HCT116 (cell line): Measurements from ENCODE around the gene OLIG3. TPM values are rescaled to one million over a fixed set of nuclear protein-coding genes. Genes with fewer than 3 reads are reported as not detected.

Experiments used
- ATAC-seq: fragments of 200-7000 bp; cut with Tn5 transposase; 2 replicates; pipeline ENCODE4 v1.9.1; 2020; ENCODE audit warnings: mild to moderate bottlenecking, moderate library complexity
- BruUV-seq: library from RNA; stranded (reverse); fragments of 400-500 nt; replicated peaks from 2 replicates; lab custom pipeline; 2021; lab: Mats Ljungman, UMichigan
- CTCF ChIA-PET: fragments of 300-600 bp; sonication (Branson Sonifier 250); formaldehyde crosslinking; loops from one replicate; lab custom pipeline; 2021; ENCODE audit warnings: antibody characterized with exemption; lab: Charles Lee
- POLR2A ChIA-PET: fragments of 300-600, 350-600 bp; sonication (Branson Sonifier 250); formaldehyde crosslinking; loops from one replicate; lab custom pipeline; 2021; ENCODE audit warnings: antibody characterized with exemption; lab: Charles Lee
- RAD21 ChIA-PET, 2 experiments: fragments of 300-600 bp; sonication (Branson Sonifier 250); formaldehyde crosslinking; loops; one replicate each; lab custom pipeline; 2023; ENCODE audit warnings: low total read pairs in 2 of 2; ENCODE audit not compliant: uncharacterized antibody in 2 of 2, unreplicated experiment in 2 of 2, low non-redundant PET in 1 of 2; lab: Charles Lee
- DNase-seq: peaks from one replicate; pipeline ENCODE4 v3.0.0-alpha.2; 2010; ENCODE audit warnings: low read depth, low spot score
- H2AFZ ChIP-seq: fragments of 200-600 bp; shearing (Covaris generic), sonication (generic); 2 replicates; pipeline ENCODE4 v1.6.1; 2017; ENCODE audit warnings: low read depth, mixed run types, mixed read lengths, antibody characterized with exemption, low read length; ENCODE audit not compliant: poor library complexity, severe bottlenecking
- H3K27ac ChIP-seq: 2 replicates; pipeline ENCODE4 v1.5.1; 2012; ENCODE audit warnings: low read depth, low read length
- H3K27me3 ChIP-seq: fragments of 200-600 bp; sonication (generic); 2 replicates; pipeline ENCODE4 v1.6.1; 2016; ENCODE audit warnings: mixed run types, low read length, mixed read lengths; ENCODE audit not compliant: insufficient read depth
- H3K36me3 ChIP-seq, 2 experiments: fragments of 200-500 bp in 1 of 2; fragments of 200-600 bp in 1 of 2; sonication (Bioruptor generic) in 1 of 2; sonication (generic) in 1 of 2; 2 replicates each; pipeline versions ENCODE4 v1.5.1 to v1.6.1; 2014 to 2016; ENCODE audit warnings: low read length in 2 of 2, inconsistent platforms in 1 of 2, mixed read lengths in 1 of 2, mixed run types in 1 of 2; ENCODE audit not compliant: insufficient read depth in 2 of 2, control insufficient read depth in 1 of 2
- H3K4me1 ChIP-seq, 2 experiments: fragments of 200-600 bp in 1 of 2; sonication (generic) in 1 of 2; 2 replicates each; pipeline versions ENCODE4 v1.5.1 to v1.6.1; 2012 to 2017; ENCODE audit warnings: low read length in 2 of 2, inconsistent platforms in 1 of 2, mild to moderate bottlenecking in 1 of 2, mixed read lengths in 1 of 2, mixed run types in 1 of 2, moderate library complexity in 1 of 2; ENCODE audit not compliant: insufficient read depth in 2 of 2, control insufficient read depth in 1 of 2
- H3K4me2 ChIP-seq: fragments of 200-600 bp; sonication (generic); 2 replicates; pipeline ENCODE4 v1.6.1; 2017; ENCODE audit warnings: mixed run types, low read length, mixed read lengths
- H3K4me3 ChIP-seq, 2 experiments: fragments of 200-600 bp in 1 of 2; sonication (generic) in 1 of 2; replicated peaks in 1 of 2; 2 replicates each; pipeline ENCODE4 v1.5.1; 2011 to 2016; ENCODE audit warnings: low read length in 2 of 2, control low read depth in 1 of 2, low read depth in 1 of 2, mild to moderate bottlenecking in 1 of 2, mixed read lengths in 1 of 2, mixed run types in 1 of 2
- H3K79me2 ChIP-seq: fragments of 200-600 bp; sonication (generic); 2 replicates; pipeline ENCODE4 v1.6.1; 2017; ENCODE audit warnings: mild to moderate bottlenecking, mixed run types, low read length, moderate library complexity, mixed read lengths; ENCODE audit not compliant: insufficient read depth
- H3K9ac ChIP-seq: fragments of 200-600 bp; sonication (generic); 2 replicates; pipeline ENCODE4 v1.6.1; 2016; ENCODE audit warnings: low read length, mixed read lengths
- H3K9me2 ChIP-seq: fragments of 200-600 bp; sonication (generic), shearing (Covaris generic); 2 replicates; pipeline ENCODE4 v1.6.1; 2017; ENCODE audit warnings: mixed run types, mild to moderate bottlenecking, moderate library complexity; ENCODE audit not compliant: insufficient read depth
- H3K9me3 ChIP-seq, 2 experiments: fragments of 200-500 bp in 1 of 2; fragments of 200-600 bp in 1 of 2; sonication (Bioruptor generic) in 1 of 2; sonication (generic) in 1 of 2; 2 replicates each; pipeline ENCODE4 v1.6.1; 2014 to 2017; ENCODE audit warnings: low read length in 2 of 2, mixed read lengths in 2 of 2, inconsistent platforms in 1 of 2, low read depth in 1 of 2, mild to moderate bottlenecking in 1 of 2, mixed run types in 1 of 2, moderate library complexity in 1 of 2; ENCODE audit not compliant: control insufficient read depth in 1 of 2, insufficient read depth in 1 of 2
- H4K20me1 ChIP-seq: fragments of 200-600 bp; sonication (generic), shearing (Covaris generic); 2 replicates; pipeline ENCODE4 v1.6.1; 2017; ENCODE audit warnings: mixed run types, mild to moderate bottlenecking, moderate library complexity; ENCODE audit not compliant: insufficient read depth
- CBX3 ChIP-seq: IDR thresholded peaks from 2 replicates; pipeline ENCODE4 v1.6.1; 2012; ENCODE audit warnings: low read depth
- CEBPB ChIP-seq: IDR thresholded peaks from 2 replicates; pipeline ENCODE4 v1.6.1; 2012; ENCODE audit warnings: low read depth
- EGR1 ChIP-seq: IDR thresholded peaks from 2 replicates; pipeline ENCODE4 v1.6.1; 2012; ENCODE audit warnings: low read depth
- ELF1 ChIP-seq: IDR thresholded peaks from 2 replicates; pipeline ENCODE4 v1.6.1; 2012; ENCODE audit warnings: low read depth, borderline replicate concordance
- EZH2phosphoT487 ChIP-seq: fragments of 200-600 bp; IDR thresholded peaks from 2 replicates; pipeline ENCODE4 v1.6.1; 2018; ENCODE audit warnings: antibody characterized with exemption, borderline replicate concordance
- FOSL1 ChIP-seq: IDR thresholded peaks from 2 replicates; pipeline ENCODE4 v1.6.1; 2012; ENCODE audit warnings: low read depth
- JUND ChIP-seq: IDR thresholded peaks from 2 replicates; pipeline ENCODE4 v1.6.1; 2012
- POLR2A ChIP-seq: IDR thresholded peaks from 2 replicates; pipeline ENCODE4 v1.7.0; 2011; ENCODE audit warnings: borderline replicate concordance; ENCODE audit not compliant: insufficient read depth, insufficient read length; ENCODE audit errors: extremely low read depth
- POLR2AphosphoS5 ChIP-seq: IDR thresholded peaks from 2 replicates; pipeline ENCODE4 v1.6.1; 2011; ENCODE audit warnings: mild to moderate bottlenecking, low read depth, low read length, moderate library complexity
- RAD21 ChIP-seq: IDR thresholded peaks from 2 replicates; pipeline ENCODE4 v1.6.1; 2012; ENCODE audit warnings: low read depth, mild to moderate bottlenecking
- SIN3A ChIP-seq: IDR thresholded peaks from 2 replicates; pipeline ENCODE4 v1.6.1; 2012; ENCODE audit warnings: low read depth
- SP1 ChIP-seq: IDR thresholded peaks from 2 replicates; pipeline ENCODE4 v1.6.1; 2012; ENCODE audit warnings: low read depth
- SRF ChIP-seq: IDR thresholded peaks from 2 replicates; pipeline ENCODE4 v1.6.1; 2012; ENCODE audit warnings: low read depth
- YY1 ChIP-seq: IDR thresholded peaks from 2 replicates; pipeline ENCODE4 v1.6.1; 2011; ENCODE audit warnings: low read length, low read depth, moderate library complexity, mild to moderate bottlenecking; ENCODE audit not compliant: insufficient replicate concordance; ENCODE audit errors: extremely low read depth
- ZNF274 ChIP-seq: fragments of 200-500 bp; sonication (Bioruptor generic); IDR thresholded peaks from 2 replicates; pipeline ENCODE4 v1.6.1; 2014; ENCODE audit warnings: mild to moderate bottlenecking, low read depth, low read length, inconsistent platforms
- intact Hi-C: fragments of 100-400 bp; cut with micrococcal nuclease; formaldehyde crosslinking; loops from 2 replicates; pipeline ENCODE4 v1.10.0; 2022
- total RNA-seq: library from RNA; stranded (reverse); gene quantifications from one replicate; pipeline ENCODE4 v1.2.1, GENCODE V29; 2021; ENCODE audit not compliant: unreplicated experiment
- TF ChIP-seq, protein P1 (sequence below): IDR thresholded peaks from 2 replicates; pipeline ENCODE4 v1.6.1; 2012
- TF ChIP-seq, protein P2 (sequence below): IDR thresholded peaks from 2 replicates; pipeline ENCODE4 v1.6.1; 2011; ENCODE audit warnings: mild to moderate bottlenecking, low read length, moderate library complexity; ENCODE audit not compliant: insufficient replicate concordance; ENCODE audit errors: extremely low read depth
- TF ChIP-seq, protein P3 (sequence below): IDR thresholded peaks from 2 replicates; pipeline ENCODE4 v1.6.1; 2012; ENCODE audit warnings: low read depth
- TF ChIP-seq, protein P4 (sequence below): IDR thresholded peaks from 2 replicates; pipeline ENCODE4 v1.6.1; 2012

Gene OLIG3
- total RNA-seq, 1 experiment from 2014 or later, result not detected

DNA sequence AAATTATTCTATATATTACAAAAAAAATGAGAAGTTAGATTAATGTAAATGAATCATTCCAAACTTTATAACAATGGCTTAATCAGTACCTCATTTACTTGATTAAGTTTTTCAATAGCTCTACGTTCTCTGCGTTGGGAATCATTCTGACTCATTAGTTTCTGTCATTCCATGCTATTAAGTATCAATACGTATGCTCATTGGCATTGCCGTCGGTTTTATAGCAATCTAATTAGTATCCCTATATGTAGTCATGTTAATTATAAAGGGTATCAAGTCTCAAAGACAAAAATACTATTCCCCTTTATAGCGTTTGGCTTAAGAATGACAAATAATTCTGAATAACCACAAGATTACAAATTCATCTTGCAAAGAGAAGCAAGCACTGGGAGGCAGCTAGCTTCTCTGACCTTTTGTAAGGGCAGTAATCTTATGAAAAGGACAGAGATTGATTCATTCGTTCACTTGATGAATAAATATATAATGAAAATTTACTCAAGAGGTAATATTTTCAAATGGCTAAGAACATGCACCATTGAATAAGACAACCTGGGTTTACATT lies 41.8 kb downstream of the OLIG3 start:
- Histone ChIP-seq H3K9me2 (no peaks in the 10 kb centered on the region), H3K27me3 (no peaks in the 10 kb centered on the region), H3K4me3 (no peak overlapping the region), H3K4me2 (no peak overlapping the region), H4K20me1 (no peaks in the 10 kb centered on the region), H2AFZ (no peak overlapping the region), H3K27ac (no peak overlapping the region), H3K4me1 (no peaks in the 10 kb centered on the region), H3K36me3 (no peaks in the 10 kb centered on the region), H3K9ac (no peak overlapping the region), H3K9me3 (no peaks in the 10 kb centered on the region), H3K79me2 (no peaks in the 10 kb centered on the region)
- RAD21 ChIA-PET, result no interaction called here
- intact Hi-C loops, result no loop called here
- BruUV-seq, result no TSS peak
- ATAC-seq, result no peak
- POLR2A ChIA-PET, result no interaction called here
- TF ChIP-seq YY1 (no peak), SP1 (no peak), SRF (no peak), ZNF274 (no peak), JUND (no peak), EGR1 (no peak), SIN3A (no peak), CBX3 (no peak), ELF1 (no peak), POLR2AphosphoS5 (no peak), FOSL1 (no peak), RAD21 (no peak), POLR2A (no peak), CEBPB (no peak), EZH2phosphoT487 (no peak)
- TF ChIP-seq, protein P1, sequence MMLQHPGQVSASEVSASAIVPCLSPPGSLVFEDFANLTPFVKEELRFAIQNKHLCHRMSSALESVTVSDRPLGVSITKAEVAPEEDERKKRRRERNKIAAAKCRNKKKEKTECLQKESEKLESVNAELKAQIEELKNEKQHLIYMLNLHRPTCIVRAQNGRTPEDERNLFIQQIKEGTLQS, result no peak
- TF ChIP-seq, protein P2, sequence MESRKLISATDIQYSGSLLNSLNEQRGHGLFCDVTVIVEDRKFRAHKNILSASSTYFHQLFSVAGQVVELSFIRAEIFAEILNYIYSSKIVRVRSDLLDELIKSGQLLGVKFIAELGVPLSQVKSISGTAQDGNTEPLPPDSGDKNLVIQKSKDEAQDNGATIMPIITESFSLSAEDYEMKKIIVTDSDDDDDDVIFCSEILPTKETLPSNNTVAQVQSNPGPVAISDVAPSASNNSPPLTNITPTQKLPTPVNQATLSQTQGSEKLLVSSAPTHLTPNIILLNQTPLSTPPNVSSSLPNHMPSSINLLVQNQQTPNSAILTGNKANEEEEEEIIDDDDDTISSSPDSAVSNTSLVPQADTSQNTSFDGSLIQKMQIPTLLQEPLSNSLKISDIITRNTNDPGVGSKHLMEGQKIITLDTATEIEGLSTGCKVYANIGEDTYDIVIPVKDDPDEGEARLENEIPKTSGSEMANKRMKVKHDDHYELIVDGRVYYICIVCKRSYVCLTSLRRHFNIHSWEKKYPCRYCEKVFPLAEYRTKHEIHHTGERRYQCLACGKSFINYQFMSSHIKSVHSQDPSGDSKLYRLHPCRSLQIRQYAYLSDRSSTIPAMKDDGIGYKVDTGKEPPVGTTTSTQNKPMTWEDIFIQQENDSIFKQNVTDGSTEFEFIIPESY, result no peak
- TF ChIP-seq, protein P3, sequence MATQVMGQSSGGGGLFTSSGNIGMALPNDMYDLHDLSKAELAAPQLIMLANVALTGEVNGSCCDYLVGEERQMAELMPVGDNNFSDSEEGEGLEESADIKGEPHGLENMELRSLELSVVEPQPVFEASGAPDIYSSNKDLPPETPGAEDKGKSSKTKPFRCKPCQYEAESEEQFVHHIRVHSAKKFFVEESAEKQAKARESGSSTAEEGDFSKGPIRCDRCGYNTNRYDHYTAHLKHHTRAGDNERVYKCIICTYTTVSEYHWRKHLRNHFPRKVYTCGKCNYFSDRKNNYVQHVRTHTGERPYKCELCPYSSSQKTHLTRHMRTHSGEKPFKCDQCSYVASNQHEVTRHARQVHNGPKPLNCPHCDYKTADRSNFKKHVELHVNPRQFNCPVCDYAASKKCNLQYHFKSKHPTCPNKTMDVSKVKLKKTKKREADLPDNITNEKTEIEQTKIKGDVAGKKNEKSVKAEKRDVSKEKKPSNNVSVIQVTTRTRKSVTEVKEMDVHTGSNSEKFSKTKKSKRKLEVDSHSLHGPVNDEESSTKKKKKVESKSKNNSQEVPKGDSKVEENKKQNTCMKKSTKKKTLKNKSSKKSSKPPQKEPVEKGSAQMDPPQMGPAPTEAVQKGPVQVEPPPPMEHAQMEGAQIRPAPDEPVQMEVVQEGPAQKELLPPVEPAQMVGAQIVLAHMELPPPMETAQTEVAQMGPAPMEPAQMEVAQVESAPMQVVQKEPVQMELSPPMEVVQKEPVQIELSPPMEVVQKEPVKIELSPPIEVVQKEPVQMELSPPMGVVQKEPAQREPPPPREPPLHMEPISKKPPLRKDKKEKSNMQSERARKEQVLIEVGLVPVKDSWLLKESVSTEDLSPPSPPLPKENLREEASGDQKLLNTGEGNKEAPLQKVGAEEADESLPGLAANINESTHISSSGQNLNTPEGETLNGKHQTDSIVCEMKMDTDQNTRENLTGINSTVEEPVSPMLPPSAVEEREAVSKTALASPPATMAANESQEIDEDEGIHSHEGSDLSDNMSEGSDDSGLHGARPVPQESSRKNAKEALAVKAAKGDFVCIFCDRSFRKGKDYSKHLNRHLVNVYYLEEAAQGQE, result no peak
- TF ChIP-seq, protein P4, sequence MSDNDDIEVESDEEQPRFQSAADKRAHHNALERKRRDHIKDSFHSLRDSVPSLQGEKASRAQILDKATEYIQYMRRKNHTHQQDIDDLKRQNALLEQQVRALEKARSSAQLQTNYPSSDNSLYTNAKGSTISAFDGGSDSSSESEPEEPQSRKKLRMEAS, result no peak
- DNase-seq, result no peak
- CTCF ChIA-PET, result no interaction called here
